Astrocyte of the spinal cord (primary cell): ENCODE results near the gene SPAAR.
A peak's percentile ranks its signal among the peaks of the same experiment; 100 is the strongest.

Experiments
- DNase-seq: peaks from one replicate; pipeline ENCODE4 v3.0.0; 2011; ENCODE audit warnings: low read depth, low spot score
- H3K4me3 ChIP-seq: 2 replicates; pipeline ENCODE4 v1.5.1; 2011; ENCODE audit warnings: low read depth, mild to moderate bottlenecking, low read length, moderate library complexity
- in situ Hi-C: cut with HindIII; loops from 2 replicates; pipeline ENCODE4 v1.10.0; 2017; ENCODE audit warnings: low sequenced_read_pairs
- TF ChIP-seq, protein P1 (sequence below): IDR thresholded peaks from 2 replicates; pipeline ENCODE4 v1.5.1; 2012; ENCODE audit warnings: low read depth, mild to moderate bottlenecking, low read length, inconsistent platforms

Gene SPAAR

DNA sequence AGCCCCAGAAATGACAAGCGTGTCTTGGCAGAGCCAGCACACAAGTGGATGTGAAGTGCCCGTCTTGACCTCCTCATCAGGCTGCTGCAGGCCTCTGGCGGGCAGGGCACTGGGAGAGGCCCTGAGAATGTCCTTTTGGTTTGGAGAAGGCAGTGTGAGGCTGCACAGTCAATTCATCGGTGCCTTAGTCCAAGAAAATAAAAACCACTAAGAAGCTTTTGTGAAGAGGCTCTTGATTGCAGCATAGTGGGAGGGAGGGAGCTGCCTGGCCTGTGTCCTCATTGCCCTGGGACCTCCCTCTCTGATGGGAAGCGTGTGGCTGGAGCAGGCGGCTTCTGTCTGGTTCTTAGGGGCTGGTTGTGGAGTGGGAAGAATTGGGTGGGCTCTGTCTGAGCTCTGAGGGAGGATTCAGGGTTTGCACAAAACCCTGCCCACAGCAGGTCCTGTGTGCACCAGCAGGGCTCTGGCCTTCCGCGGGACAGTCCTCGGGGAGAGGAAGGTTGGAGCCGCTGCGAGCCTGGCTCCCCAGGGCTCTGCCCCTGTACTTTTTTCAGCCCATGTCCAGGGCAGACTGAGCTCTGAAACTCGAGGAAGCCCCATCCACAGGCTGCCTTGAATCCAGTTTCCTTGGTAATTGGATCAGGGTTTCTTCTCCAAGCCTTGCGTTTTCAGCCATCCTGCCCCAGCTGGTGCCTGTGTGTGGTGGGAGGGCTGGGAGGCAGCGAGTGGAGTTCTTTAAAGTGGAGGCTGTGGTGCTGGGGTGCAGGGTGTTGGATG is 2.2 kb upstream of the SPAAR start:
- TF ChIP-seq, protein P1, sequence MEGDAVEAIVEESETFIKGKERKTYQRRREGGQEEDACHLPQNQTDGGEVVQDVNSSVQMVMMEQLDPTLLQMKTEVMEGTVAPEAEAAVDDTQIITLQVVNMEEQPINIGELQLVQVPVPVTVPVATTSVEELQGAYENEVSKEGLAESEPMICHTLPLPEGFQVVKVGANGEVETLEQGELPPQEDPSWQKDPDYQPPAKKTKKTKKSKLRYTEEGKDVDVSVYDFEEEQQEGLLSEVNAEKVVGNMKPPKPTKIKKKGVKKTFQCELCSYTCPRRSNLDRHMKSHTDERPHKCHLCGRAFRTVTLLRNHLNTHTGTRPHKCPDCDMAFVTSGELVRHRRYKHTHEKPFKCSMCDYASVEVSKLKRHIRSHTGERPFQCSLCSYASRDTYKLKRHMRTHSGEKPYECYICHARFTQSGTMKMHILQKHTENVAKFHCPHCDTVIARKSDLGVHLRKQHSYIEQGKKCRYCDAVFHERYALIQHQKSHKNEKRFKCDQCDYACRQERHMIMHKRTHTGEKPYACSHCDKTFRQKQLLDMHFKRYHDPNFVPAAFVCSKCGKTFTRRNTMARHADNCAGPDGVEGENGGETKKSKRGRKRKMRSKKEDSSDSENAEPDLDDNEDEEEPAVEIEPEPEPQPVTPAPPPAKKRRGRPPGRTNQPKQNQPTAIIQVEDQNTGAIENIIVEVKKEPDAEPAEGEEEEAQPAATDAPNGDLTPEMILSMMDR = no peak
- in situ Hi-C loops = no loop called here
- no peak overlapping the region for H3K4me3 ChIP-seq
- peak; percentile 85 for DNase-seq

- DNase-seq = peak; percentile 90
- TF ChIP-seq, protein P1 = no peak
- in situ Hi-C loops = no loop called here
- H3K4me3 ChIP-seq = no peak overlapping the region
Measured at GRCh38 chr9:35907711-35908503, 1.4 kb upstream of the SPAAR start.

DNA sequence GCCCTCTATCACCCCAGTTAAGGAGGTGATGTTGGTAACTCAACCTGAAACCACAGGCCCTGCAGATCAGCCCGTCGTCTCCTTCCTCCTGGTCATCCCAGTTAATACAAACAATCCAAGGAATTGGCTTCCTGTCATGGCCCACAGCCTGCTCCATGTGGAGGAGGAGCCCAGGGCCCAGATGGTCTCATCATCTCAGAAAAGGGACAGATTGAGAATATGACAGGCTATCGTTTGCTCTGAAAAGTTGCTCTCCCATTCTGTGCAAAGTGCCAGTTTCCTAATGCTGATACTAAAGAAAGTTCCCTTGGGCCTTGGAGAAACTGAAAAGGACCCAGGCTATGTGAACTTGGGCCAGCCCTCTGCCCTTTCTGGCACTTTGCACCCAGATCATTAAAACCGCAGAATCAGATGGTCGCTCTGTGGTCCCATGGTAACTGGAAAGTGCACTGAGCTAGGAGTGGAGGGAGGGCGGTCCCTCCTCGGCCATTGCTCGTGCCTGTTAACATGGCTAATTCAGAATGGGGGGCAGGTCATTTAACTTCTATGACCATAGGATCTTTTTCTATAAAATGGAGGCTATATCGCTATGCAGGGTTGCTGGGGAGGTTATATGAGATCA is 675 bp upstream of the SPAAR start:
- in situ Hi-C loops = no loop called here
- TF ChIP-seq, protein P1 = no peak
- no peak for DNase-seq
- no peak overlapping the region for H3K4me3 ChIP-seq

DNA sequence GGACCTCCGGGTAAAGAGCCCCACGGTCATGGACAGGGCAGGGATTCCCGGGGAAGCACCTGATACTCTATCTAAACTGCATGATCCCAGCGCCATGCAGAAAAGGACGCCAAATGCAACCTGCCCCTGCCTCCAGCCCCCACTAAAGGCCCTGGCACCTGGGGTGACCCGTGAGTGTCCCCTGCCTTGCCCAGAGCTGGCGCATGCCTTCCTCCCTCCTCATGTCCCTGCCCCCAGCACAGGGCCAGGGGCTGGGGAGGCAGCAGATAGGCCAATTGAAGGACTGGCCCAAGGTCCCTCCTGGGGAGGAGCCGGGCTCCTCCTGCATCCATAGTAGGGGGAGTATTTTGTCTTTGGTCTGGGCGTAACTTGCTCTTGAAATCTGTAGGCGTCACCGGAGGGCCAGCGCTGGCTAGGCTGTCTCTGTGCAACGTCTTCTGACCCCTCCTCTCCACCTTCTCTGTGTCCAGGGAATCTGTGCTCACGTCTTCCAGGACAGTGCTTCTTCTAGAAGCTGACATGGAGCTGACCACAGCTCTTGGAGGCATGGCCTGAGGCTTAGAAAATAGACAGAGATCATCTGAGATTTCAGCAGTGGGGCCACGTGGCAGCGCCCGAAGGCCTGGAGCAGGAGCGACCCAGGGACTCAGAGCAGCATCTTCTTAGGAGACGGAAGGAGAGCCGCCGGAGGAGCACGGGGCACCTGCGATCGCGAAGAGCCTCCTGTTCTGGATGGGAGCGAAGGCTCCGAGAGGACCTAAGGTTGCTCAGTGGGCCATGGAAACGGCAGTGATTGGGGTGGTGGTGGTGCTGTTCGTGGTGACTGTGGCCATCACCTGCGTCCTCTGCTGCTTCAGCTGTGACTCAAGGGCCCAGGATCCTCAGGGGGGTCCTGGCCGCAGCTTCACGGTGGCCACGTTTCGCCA is 660 bp downstream of the SPAAR start:
- no peak for DNase-seq
- in situ Hi-C loops = no loop called here
- TF ChIP-seq, protein P1 = no peak
- no peak overlapping the region for H3K4me3 ChIP-seq

GRCh38 chr9:35910613-35911359 is 1.5 kb downstream of the SPAAR start:
- in situ Hi-C loops = no loop called here
- no peak overlapping the region for H3K4me3 ChIP-seq
- peak; percentile 72 for DNase-seq
- TF ChIP-seq, protein P1 = peak; percentile 62
